Esophagus squamous epithelium (tissue), 5 donors: ENCODE results near the gene C18orf63. TPM values are rescaled to one million over a fixed set of nuclear protein-coding genes. Genes with fewer than 3 reads are reported as not detected.

Experiments
- DNase-seq: peaks from one replicate; lab custom pipeline; 2025; lab: John Stamatoyannopoulos, UW
- H3K27ac ChIP-seq, 4 donors: fragments of 200-600 bp; sonication (generic); one replicate each; pipeline ENCODE4 v1.5.1; 2016 to 2019; ENCODE audit warnings: mild to moderate bottlenecking in 1 of 4
- H3K27me3 ChIP-seq, 4 donors: fragments of 200-600 bp; sonication (generic); 1 replicate in 3 of 4; 2 replicates in 1 of 4; pipeline versions ENCODE4 v1.5.1 to v1.6.0; 2017 to 2021; ENCODE audit warnings: antibody characterized with exemption in 1 of 4
- H3K36me3 ChIP-seq, 3 donors: fragments of 200-600 bp; sonication (generic); one replicate each; pipeline ENCODE4 v1.5.1; 2016 to 2019
- H3K4me1 ChIP-seq, 3 donors: fragments of 200-600 bp; sonication (generic); one replicate each; pipeline ENCODE4 v1.5.1; 2017 to 2019
- H3K4me3 ChIP-seq, 4 donors: fragments of 200-600 bp; sonication (generic); 1 replicate in 3 of 4; 2 replicates in 1 of 4; pipeline ENCODE4 v1.5.1; 2016 to 2019; ENCODE audit warnings: mild to moderate bottlenecking in 2 of 4, moderate library complexity in 1 of 4
- H3K9me3 ChIP-seq, 3 donors: fragments of 200-600 bp; sonication (generic); one replicate each; pipeline ENCODE4 v1.5.1; 2016 to 2019
- POLR2A ChIP-seq, 4 donors: fragments of 450-650 bp; IDR thresholded peaks; one replicate each; pipeline ENCODE4 v1.6.1; 2017; ENCODE audit warnings: antibody characterized with exemption in 4 of 4, mild to moderate bottlenecking in 4 of 4, moderate library complexity in 3 of 4
- WGBS, 2 donors: methylation state at CpG; one replicate each; pipeline ENCODE4 v1.1.5; 2018; 5-methylcytosine and 5-hydroxymethylcytosine counted together
- intact Hi-C: fragments of 100-400 bp; cut with DNase I; formaldehyde crosslinking; loops from one replicate; pipeline ENCODE4 v1.15.0; 2022
- total RNA-seq, 4 donors: library from RNA; depleted of rRNA; stranded (reverse); fragments of >200 nt; gene quantifications; one replicate each; pipeline ENCODE4 v1.1.0, GENCODE V29; 2016
- TF ChIP-seq, protein P1 (sequence below), 6 experiments: fragments of 450-650 bp in 4 of 6; fragments of 200-600 bp in 2 of 6; sonication (generic) in 2 of 6; IDR thresholded peaks; one replicate each; pipeline ENCODE4 v1.5.1; 2016 to 2019; ENCODE audit warnings: antibody characterized with exemption in 6 of 6, mild to moderate bottlenecking in 4 of 6, moderate library complexity in 4 of 6
- donor health status: DM: yes; HTN: yes; CAD: no.

C18orf63 gene
- total RNA-seq, 4 donors from 2014 or later, result not detected

DNA sequence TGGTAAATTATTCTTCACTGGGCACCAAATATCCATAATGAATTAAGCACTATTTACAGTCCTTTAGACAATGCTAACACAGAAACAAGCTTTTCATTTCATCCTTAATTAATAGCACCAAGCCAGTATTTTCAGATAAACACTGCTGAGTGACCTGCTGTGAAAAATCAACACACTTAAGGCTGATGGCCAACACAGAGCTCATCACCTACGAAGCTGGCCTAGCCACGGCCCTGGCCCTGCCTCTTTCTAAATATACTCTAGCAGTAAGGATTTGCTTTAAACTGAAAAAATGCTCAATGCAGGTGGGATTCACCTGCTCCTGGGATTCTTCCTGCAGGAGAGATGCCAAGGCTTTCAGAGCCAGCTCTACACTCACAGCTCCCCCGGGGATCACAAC lies 42.2 kb upstream of the C18orf63 start:
- no peak for TF ChIP-seq POLR2A (IDR thresholded peaks at IDR 0.05)
- TF ChIP-seq, protein P1, sequence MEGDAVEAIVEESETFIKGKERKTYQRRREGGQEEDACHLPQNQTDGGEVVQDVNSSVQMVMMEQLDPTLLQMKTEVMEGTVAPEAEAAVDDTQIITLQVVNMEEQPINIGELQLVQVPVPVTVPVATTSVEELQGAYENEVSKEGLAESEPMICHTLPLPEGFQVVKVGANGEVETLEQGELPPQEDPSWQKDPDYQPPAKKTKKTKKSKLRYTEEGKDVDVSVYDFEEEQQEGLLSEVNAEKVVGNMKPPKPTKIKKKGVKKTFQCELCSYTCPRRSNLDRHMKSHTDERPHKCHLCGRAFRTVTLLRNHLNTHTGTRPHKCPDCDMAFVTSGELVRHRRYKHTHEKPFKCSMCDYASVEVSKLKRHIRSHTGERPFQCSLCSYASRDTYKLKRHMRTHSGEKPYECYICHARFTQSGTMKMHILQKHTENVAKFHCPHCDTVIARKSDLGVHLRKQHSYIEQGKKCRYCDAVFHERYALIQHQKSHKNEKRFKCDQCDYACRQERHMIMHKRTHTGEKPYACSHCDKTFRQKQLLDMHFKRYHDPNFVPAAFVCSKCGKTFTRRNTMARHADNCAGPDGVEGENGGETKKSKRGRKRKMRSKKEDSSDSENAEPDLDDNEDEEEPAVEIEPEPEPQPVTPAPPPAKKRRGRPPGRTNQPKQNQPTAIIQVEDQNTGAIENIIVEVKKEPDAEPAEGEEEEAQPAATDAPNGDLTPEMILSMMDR (IDR thresholded peaks at IDR 0.05), result no peak
- H3K4me1 ChIP-seq, result peaks cover 9 to 96% (median 17%) of the 10 kb centered on the region in 3 donors
- 63 to 79% methylated on average over 2 of the region's 3 CpGs for WGBS, 2 donors
- no peak overlapping the region for H3K27ac ChIP-seq
- no peaks in the 10 kb centered on the region for H3K27me3 ChIP-seq
- no peak overlapping the region for H3K4me3 ChIP-seq
- H3K36me3 ChIP-seq, result peaks cover 0 to 10% (median 0%) of the 10 kb centered on the region in 3 donors
- DNase-seq, result no peak
- intact Hi-C loops, result no loop called here
- no peaks in the 10 kb centered on the region for H3K9me3 ChIP-seq

DNA sequence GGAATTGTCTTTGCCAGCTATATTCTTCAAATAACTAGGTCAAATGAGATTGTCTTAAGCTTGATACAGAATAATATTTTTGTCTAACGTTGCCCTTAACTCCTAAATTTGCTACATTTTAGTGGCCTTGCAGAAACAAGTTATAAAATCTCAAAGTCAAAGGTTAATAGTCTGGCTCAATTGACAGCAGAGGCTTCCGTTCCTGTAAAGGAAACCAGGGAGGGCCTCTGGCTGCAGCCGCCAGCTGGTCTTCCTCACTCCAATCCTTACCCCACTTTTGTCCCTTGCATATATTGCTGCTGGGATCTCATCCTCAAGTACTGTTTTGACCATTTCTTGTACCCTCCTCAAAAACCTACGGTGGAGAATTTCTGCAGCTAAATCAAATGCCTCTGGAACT lies 40.9 kb upstream of the C18orf63 start:
- Histone ChIP-seq H3K27me3 (no peaks in the 10 kb centered on the region), H3K9me3 (no peaks in the 10 kb centered on the region), H3K4me3 (no peak overlapping the region), H3K4me1 (peaks cover 14 to 92% (median 16%) of the 10 kb centered on the region in 3 donors), H3K27ac (no peak overlapping the region), H3K36me3 (peaks cover 0 to 7% (median 0%) of the 10 kb centered on the region in 3 donors)
- intact Hi-C loops, result no loop called here
- TF ChIP-seq, protein P1 (IDR thresholded peaks at IDR 0.05), result no peak
- no peak for TF ChIP-seq POLR2A (IDR thresholded peaks at IDR 0.05)
- 68% methylated on average over 4 of the region's 4 CpGs for WGBS, 2 donors
- no peak for DNase-seq

DNA sequence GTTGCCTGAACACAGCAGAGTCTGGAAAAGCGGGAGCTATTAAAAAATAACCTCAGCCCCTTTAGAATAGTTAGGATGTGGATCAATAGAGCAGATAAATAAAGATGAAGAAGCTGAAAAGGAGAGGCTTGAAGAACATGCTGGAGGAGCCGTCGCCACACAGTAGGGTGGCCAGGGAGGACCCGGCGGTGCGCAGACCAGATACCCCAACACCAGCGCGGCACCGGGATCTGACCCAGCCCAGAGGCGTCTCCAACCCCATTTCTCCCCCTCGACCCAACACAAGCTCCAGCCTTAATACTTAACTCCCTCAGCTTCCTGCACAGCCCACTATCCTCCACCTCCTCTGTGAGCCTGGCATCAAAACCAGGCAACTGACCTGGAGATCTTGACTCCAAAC lies 39.9 kb upstream of the C18orf63 start:
- TF ChIP-seq POLR2A (IDR thresholded peaks at IDR 0.05), result no peak
- TF ChIP-seq, protein P1 (IDR thresholded peaks at IDR 0.05), result no peak
- Histone ChIP-seq H3K36me3 (peaks cover 0 to 12% (median 0%) of the 10 kb centered on the region in 3 donors), H3K27ac (no peak overlapping the region), H3K9me3 (no peaks in the 10 kb centered on the region), H3K4me1 (peaks cover 14 to 83% (median 16%) of the 10 kb centered on the region in 3 donors), H3K27me3 (no peaks in the 10 kb centered on the region), H3K4me3 (no peak overlapping the region)
- intact Hi-C loops, result no loop called here
- DNase-seq, result no peak
- WGBS, 2 donors, result 82 to 91% methylated on average over 11 of the region's 11 CpGs

DNA sequence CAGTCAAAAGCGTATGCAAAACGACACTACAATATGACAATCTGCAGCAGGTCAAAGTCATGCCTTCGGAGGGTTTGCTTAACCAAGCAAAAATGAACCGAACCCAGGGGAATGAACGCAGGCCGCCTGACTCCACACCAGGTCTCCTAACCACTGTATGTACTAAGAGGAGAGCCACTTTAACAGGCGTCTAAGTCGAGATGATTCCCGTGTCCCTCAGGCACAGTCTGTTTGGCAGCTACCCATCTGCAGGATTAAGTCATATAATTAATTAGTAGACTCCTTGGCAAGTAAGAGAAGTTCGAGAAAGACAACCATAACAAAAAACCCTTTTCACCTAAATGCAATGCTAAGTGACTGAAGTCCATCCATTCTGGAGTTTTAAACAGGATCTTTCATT lies 39.0 kb upstream of the C18orf63 start:
- H3K4me1 ChIP-seq, result peaks cover 17 to 83% (median 19%) of the 10 kb centered on the region in 3 donors
- H3K27ac ChIP-seq, result no peak overlapping the region

DNA sequence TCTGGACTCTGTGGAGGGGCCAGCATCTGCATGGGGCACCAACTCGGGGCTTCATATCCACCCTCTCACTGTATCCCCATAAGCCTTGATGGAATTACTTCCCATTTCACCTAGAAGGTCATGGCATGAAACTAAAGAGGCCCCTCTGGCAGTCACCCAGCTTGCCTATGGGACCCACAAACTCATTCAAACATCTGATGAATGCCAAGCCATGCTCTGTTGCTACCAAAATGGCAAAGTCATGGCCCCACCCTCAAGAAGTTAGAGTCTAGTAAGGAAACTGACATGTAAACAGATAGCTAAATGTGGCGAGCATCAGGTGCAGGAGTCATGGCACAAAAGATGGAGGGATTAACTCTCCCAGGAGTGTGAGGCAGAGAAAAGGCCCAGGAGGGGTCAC lies 38.3 kb upstream of the C18orf63 start:
- no peak overlapping the region for H3K4me3 ChIP-seq
- intact Hi-C loops, result no loop called here
- no peak overlapping the region for H3K27ac ChIP-seq
- peaks cover 22 to 83% (median 23%) of the 10 kb centered on the region in 3 donors for H3K4me1 ChIP-seq
- no peaks in the 10 kb centered on the region for H3K27me3 ChIP-seq
- TF ChIP-seq POLR2A (IDR thresholded peaks at IDR 0.05), result no peak
- TF ChIP-seq, protein P1 (IDR thresholded peaks at IDR 0.05), result no peak
- no peak for DNase-seq
- H3K36me3 ChIP-seq, result peaks cover 0 to 12% (median 0%) of the 10 kb centered on the region in 3 donors
- H3K9me3 ChIP-seq, result no peaks in the 10 kb centered on the region
- WGBS, 2 donors, result 79 to 86% methylated on average over 2 of the region's 2 CpGs

More for the DNA sequence above, 39.0 kb upstream of the C18orf63 start:
- 33 to 44% methylated on average over 10 of the region's 10 CpGs for WGBS, 2 donors
- Histone ChIP-seq H3K4me3 (no peak overlapping the region), H3K36me3 (peaks cover 0 to 12% (median 0%) of the 10 kb centered on the region in 3 donors), H3K9me3 (no peaks in the 10 kb centered on the region), H3K27me3 (no peaks in the 10 kb centered on the region)
- intact Hi-C loops, result no loop called here
- DNase-seq, result no peak
- TF ChIP-seq POLR2A (IDR thresholded peaks at IDR 0.05), result no peak
- TF ChIP-seq, protein P1 (IDR thresholded peaks at IDR 0.05), result no peak
